Endothelial cell of umbilical vein (primary cell): ENCODE results near the gene ETFRF1. TPM values are rescaled to one million over a fixed set of nuclear protein-coding genes. Genes with fewer than 3 reads are reported as not detected.
A peak's percentile ranks its signal among the peaks of the same experiment; 100 is the strongest.

Experiments used
- BruUV-seq: library from RNA; stranded (reverse); fragments of 400-500 nt; replicated peaks from 2 replicates; lab custom pipeline; 2021; lab: Mats Ljungman, UMichigan
- CTCF ChIA-PET: fragments of 300-600, 350-600 bp; sonication (Branson Sonifier 250); formaldehyde crosslinking; loops from one replicate; lab custom pipeline; 2021; ENCODE audit warnings: antibody characterized with exemption, inconsistent platforms; lab: Charles Lee
- POLR2A ChIA-PET: fragments of 300-600, 350-600 bp; sonication (Branson Sonifier 250); formaldehyde crosslinking; loops from one replicate; lab custom pipeline; 2021; ENCODE audit warnings: antibody characterized with exemption, inconsistent platforms; lab: Charles Lee
- DNase-seq: peaks from one replicate; pipeline ENCODE4 v3.0.0-alpha.2; 2011; ENCODE audit warnings: low read depth, low spot score
- FAIRE-seq: peaks from 2 replicates; lab custom pipeline; 2011; peaks lifted over from hg19 to GRCh38; lab: Jason Lieb, UNC
- H2AFZ ChIP-seq: 2 replicates; pipeline ENCODE4 v1.6.0; 2012; ENCODE audit warnings: low read depth, low read length, control low read depth, inconsistent platforms
- H3K27ac ChIP-seq: 2 replicates; pipeline ENCODE4 v1.5.1; 2011; ENCODE audit warnings: low read depth, mild to moderate bottlenecking, control low read depth, low read length, moderate library complexity; ENCODE audit not compliant: insufficient read depth
- H3K27me3 ChIP-seq, 2 experiments: 2 replicates each; pipeline versions ENCODE4 v1.6.0 to v1.6.1; 2011; ENCODE audit warnings: low read length in 2 of 2, mixed read lengths in 1 of 2; ENCODE audit not compliant: control insufficient read depth in 2 of 2, insufficient read depth in 2 of 2
- H3K36me3 ChIP-seq, 2 experiments: 2 replicates in 1 of 2; 3 replicates in 1 of 2; pipeline ENCODE4 v1.5.1; 2011; ENCODE audit warnings: low read length in 2 of 2, mild to moderate bottlenecking in 1 of 2, moderate library complexity in 1 of 2; ENCODE audit not compliant: control insufficient read depth in 2 of 2, insufficient read depth in 2 of 2; ENCODE audit errors: extremely low read depth in 1 of 2
- H3K4me1 ChIP-seq: 3 replicates; pipeline ENCODE4 v1.5.1; 2011; ENCODE audit warnings: mild to moderate bottlenecking, low read length; ENCODE audit not compliant: control insufficient read depth, insufficient read depth; ENCODE audit errors: extremely low read depth
- H3K4me2 ChIP-seq: 2 replicates; pipeline ENCODE4 v1.6.1; 2011; ENCODE audit warnings: low read length, control low read depth, mixed read lengths; ENCODE audit not compliant: insufficient read depth
- H3K4me3 ChIP-seq, 3 experiments: fragments of 200-600 bp in 1 of 3; sonication (generic), shearing (Covaris generic) in 1 of 3; replicated peaks in 1 of 3; 2 replicates each; pipeline ENCODE4 v1.5.1; 2011 to 2016; ENCODE audit warnings: control low read depth in 3 of 3, low read length in 3 of 3, mild to moderate bottlenecking in 2 of 3, inconsistent platforms in 1 of 3, low read depth in 1 of 3, moderate library complexity in 1 of 3; ENCODE audit not compliant: insufficient read depth in 1 of 3
- H3K79me2 ChIP-seq: 2 replicates; pipeline ENCODE4 v1.6.0; 2012; ENCODE audit warnings: low read length, inconsistent platforms; ENCODE audit not compliant: control insufficient read depth, insufficient read depth
- H3K9ac ChIP-seq: replicated peaks from 2 replicates; pipeline ENCODE3; 2011; ENCODE audit warnings: low read length, control low read depth; ENCODE audit not compliant: insufficient read depth; ENCODE audit errors: extremely low read depth
- H3K9me1 ChIP-seq: replicated peaks from 3 replicates; pipeline ENCODE4 v1.6.0; 2011; ENCODE audit warnings: mild to moderate bottlenecking, low read length; ENCODE audit not compliant: control insufficient read depth, insufficient read depth; ENCODE audit errors: extremely low read depth
- H3K9me3 ChIP-seq: replicated peaks from 2 replicates; pipeline ENCODE4 v1.5.1; 2012; ENCODE audit warnings: low read length, inconsistent platforms; ENCODE audit not compliant: control insufficient read depth, insufficient read depth
- H4K20me1 ChIP-seq: replicated peaks from 2 replicates; pipeline ENCODE3; 2011; ENCODE audit warnings: mild to moderate bottlenecking, low read length; ENCODE audit not compliant: control insufficient read depth, insufficient read depth; ENCODE audit errors: extremely low read depth
- GATA2 ChIP-seq: IDR thresholded peaks from 2 replicates; pipeline ENCODE4 v1.7.0; 2011; ENCODE audit warnings: low read depth, mild to moderate bottlenecking, moderate library complexity, mixed read lengths, low read length; ENCODE audit not compliant: insufficient read length, insufficient read depth
- JUN ChIP-seq: IDR thresholded peaks from 2 replicates; pipeline ENCODE4 v1.6.1; 2011; ENCODE audit warnings: borderline replicate concordance, low read depth; ENCODE audit not compliant: insufficient read length, insufficient read depth
- MAX ChIP-seq: IDR thresholded peaks from 2 replicates; pipeline ENCODE4 v1.6.1; 2011; ENCODE audit not compliant: insufficient read depth, insufficient read length
- MYC ChIP-seq: IDR thresholded peaks from one replicate; pipeline ENCODE4 v1.6.1; 2011; ENCODE audit warnings: mild to moderate bottlenecking, low read depth, low read length
- POLR2A ChIP-seq: IDR thresholded peaks from 2 replicates; pipeline ENCODE4 v1.6.1; 2012; ENCODE audit warnings: low read depth, mild to moderate bottlenecking, control low read depth, low read length
- POLR2AphosphoS5 ChIP-seq: IDR thresholded peaks from 2 replicates; pipeline ENCODE4 v1.6.1; 2012; ENCODE audit warnings: low read depth, mild to moderate bottlenecking, control low read depth, low read length, moderate library complexity; ENCODE audit not compliant: insufficient read depth
- dilution Hi-C: fragments of 300-500 bp; cut with MboI; formaldehyde crosslinking; loops from one replicate; pipeline ENCODE4 v1.15.0; 2019; ENCODE audit warnings: low sequenced_read_pairs; ENCODE audit not compliant: extremely low pct_ligation_motif_present
- intact Hi-C: fragments of 100-400 bp; cut with micrococcal nuclease; formaldehyde crosslinking; loops from one replicate; pipeline ENCODE4 v1.10.0; 2022
- polyA plus RNA-seq, 4 experiments: library from polyadenylated mRNA; depleted of rRNA in 3 of 4; stranded (reverse) in 3 of 4; unstranded in 1 of 4; fragments of >200 nt; gene quantifications; 2 replicates each; pipeline versions ENCODE4 v1.2.1 to v1.2.3, GENCODE V29; 2011 to 2012; ENCODE audit warnings: missing spikeins in 1 of 4
- total RNA-seq: library from RNA; stranded (reverse); gene quantifications from 2 replicates; pipeline ENCODE4 v1.2.3, GENCODE V29; 2021

Gene ETFRF1
- total and polyA plus RNA-seq, 2 donors (not counting 3 experiments of a cell fraction or from before 2014, with no cell fraction given), result 6.9 to 10.6 TPM

- dilution Hi-C loops (no loop called here), intact Hi-C loops (no loop called here)
- no TSS peak for BruUV-seq
- H3K9me3 ChIP-seq, result no peaks in the 10 kb centered on the region
- DNase-seq (no peak), FAIRE-seq (no peak)
- POLR2A ChIA-PET, result no interaction called here
- H3K9me1 ChIP-seq, result no peaks in the 10 kb centered on the region
- no peaks in the 10 kb centered on the region for H4K20me1 ChIP-seq
- no peak overlapping the region for H3K4me2 ChIP-seq
- H3K4me1 ChIP-seq, result peaks cover 2% of the 10 kb centered on the region
- CTCF ChIA-PET, result no interaction called here
- H3K4me3 ChIP-seq, result no peak overlapping the region
- no peaks in the 10 kb centered on the region for H3K79me2 ChIP-seq
- no peaks in the 10 kb centered on the region for H3K36me3 ChIP-seq
- TF ChIP-seq JUN, result no peak
- TF ChIP-seq POLR2A, result no peak
- TF ChIP-seq GATA2, result no peak
- TF ChIP-seq POLR2AphosphoS5, result no peak
- no peak overlapping the region for H3K9ac ChIP-seq
- peaks cover 0 to under 1% of the 10 kb centered on the region in 2 experiments for H3K27me3 ChIP-seq
- H3K27ac ChIP-seq, result no peak overlapping the region
- H2AFZ ChIP-seq, result no peak overlapping the region
Observed at GRCh38 chr12:25189656-25190055, 5.4 kb upstream of the ETFRF1 start.

DNA sequence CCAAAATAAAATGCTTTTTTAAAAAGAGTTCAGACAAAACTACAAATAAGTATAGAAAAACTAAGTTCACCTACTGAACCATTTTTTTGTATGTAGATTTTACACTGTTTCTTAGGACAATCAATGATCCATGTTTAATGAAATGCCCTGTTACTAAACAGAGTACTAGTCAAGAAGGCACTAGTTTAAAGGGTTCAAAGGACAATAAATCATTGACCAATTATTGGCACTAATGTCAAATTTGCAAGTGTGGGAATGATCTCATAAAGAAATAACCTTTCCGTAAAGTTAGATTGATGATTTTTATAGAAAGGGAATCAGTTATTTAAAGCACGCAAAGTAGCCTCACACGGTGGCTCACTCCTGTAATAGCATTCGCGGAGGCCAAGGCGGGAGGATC, 4.2 kb upstream of the ETFRF1 start:
- intact Hi-C loops, result no loop called here
- Histone ChIP-seq H2AFZ (no peak overlapping the region), H3K4me1 (peaks cover 9% of the 10 kb centered on the region), H3K27ac (no peak overlapping the region), H3K27me3 (no peaks in the 10 kb centered on the region), H3K9me3 (no peaks in the 10 kb centered on the region), H3K4me2 (no peak overlapping the region), H3K9ac (no peak overlapping the region), H3K79me2 (no peaks in the 10 kb centered on the region), H3K36me3 (no peaks in the 10 kb centered on the region), H3K4me3 (no peak overlapping the region), H4K20me1 (no peaks in the 10 kb centered on the region), H3K9me1 (no peaks in the 10 kb centered on the region)
- dilution Hi-C loops, result no loop called here
- no peak for DNase-seq
- ChIA-PET POLR2A (no interaction called here), CTCF (interaction anchor here (0.7 kb wide), 1 partner anchor 36 kb away, joined by 3 read pairs; no protein-coding TSS in a partner anchor)
- peak; percentile 37 for FAIRE-seq
- no TSS peak for BruUV-seq
- TF ChIP-seq MAX (no peak), MYC (no peak), JUN (no peak), POLR2AphosphoS5 (no peak)
